Measurements from ENCODE around the gene LAMA3. TPM values are rescaled to one million over a fixed set of nuclear protein-coding genes. Genes with fewer than 3 reads are reported as not detected.

The LAMA3 gene
- total RNA-seq, 1 experiment from 2014 or later: 8.1 TPM

- TF ChIP-seq SIN3A (IDR thresholded peaks at IDR 0.05; ENCODE audit: borderline replicate concordance, insufficient read depth, low read depth, low read length) (no peak), CTCF (IDR thresholded peaks at IDR 0.05) (no peak), POLR2AphosphoS5 (IDR thresholded peaks at IDR 0.05; ENCODE audit: low read depth, low read length) (no peak), REST (IDR thresholded peaks at IDR 0.05; ENCODE audit: insufficient read depth in 1 of 2, low read depth in 2 of 2, low read length in 1 of 2) (no peak), TCF7L2 (IDR thresholded peaks at IDR 0.05; ENCODE audit: low read depth, low read length) (no peak)
- Histone ChIP-seq H3K4me1 (ENCODE audit: control insufficient read depth, insufficient read depth, low read length) (no peaks in the 10 kb centered on the region), H3K4me3 (ENCODE audit: low read depth in 2 of 2, low read length in 2 of 2) (no peak overlapping the region), H3K27ac (ENCODE audit: low read length) (no peak overlapping the region), H3K36me3 (ENCODE audit: control insufficient read depth, insufficient read depth, low read length) (no peaks in the 10 kb centered on the region), H3K27me3 (ENCODE audit: control insufficient read depth, insufficient read depth, low read length) (peaks cover 2% of the 10 kb centered on the region; the same call in 1 of the 2 replicates), H3K9me3 (ENCODE audit: control insufficient read depth, insufficient read depth, low read depth, low read length) (no peaks in the 10 kb centered on the region)
- ATAC-seq: no peak
- no TSS peak for BruUV-seq (replicated peaks)
- in situ Hi-C loops (cut with HindIII; ENCODE audit: low pct_unique_long_range_greater_than_20kb, low sequenced_read_pairs) (no loop called here), intact Hi-C loops (cut with micrococcal nuclease; ENCODE audit: unreplicated experiment) (no loop called here)
- ChIA-PET CTCF (no interaction called here), POLR2A (no interaction called here)
- no peak for DNase-seq (ENCODE audit: low read depth, low spot score)
Observed at GRCh38 chr18:23852236-23853045, 163.2 kb downstream of the LAMA3 start.

- Histone ChIP-seq H3K27ac (ENCODE audit: low read length) (no peak overlapping the region), H3K4me1 (ENCODE audit: control insufficient read depth, insufficient read depth, low read length) (no peaks in the 10 kb centered on the region), H3K36me3 (ENCODE audit: control insufficient read depth, insufficient read depth, low read length) (no peaks in the 10 kb centered on the region), H3K4me3 (ENCODE audit: low read depth in 2 of 2, low read length in 2 of 2) (no peak overlapping the region), H3K27me3 (ENCODE audit: control insufficient read depth, insufficient read depth, low read length) (peaks cover 2% of the 10 kb centered on the region; the same call in 1 of the 2 replicates), H3K9me3 (ENCODE audit: control insufficient read depth, insufficient read depth, low read depth, low read length) (no peaks in the 10 kb centered on the region)
- intact Hi-C loops (cut with micrococcal nuclease; ENCODE audit: unreplicated experiment): no loop called here
- no peak for ATAC-seq
- ChIA-PET CTCF (no interaction called here), POLR2A (no interaction called here)
- DNase-seq (ENCODE audit: low read depth, low spot score): no peak
- TF ChIP-seq POLR2AphosphoS5 (IDR thresholded peaks at IDR 0.05; ENCODE audit: low read depth, low read length) (no peak), SIN3A (IDR thresholded peaks at IDR 0.05; ENCODE audit: borderline replicate concordance, insufficient read depth, low read depth, low read length) (no peak)
- BruUV-seq (replicated peaks): no TSS peak
- in situ Hi-C loops (cut with HindIII; ENCODE audit: low pct_unique_long_range_greater_than_20kb, low sequenced_read_pairs): no loop called here
Observed at GRCh38 chr18:23853448-23854195, 164.4 kb downstream of the LAMA3 start.

Data from Panc1 (cell line).